RWPE2 (cell line): ENCODE data around the gene KRTAP10-11.

Experiments used
- ATAC-seq: fragments of 200-7000 bp; cut with Tn5 transposase; 3 replicates; pipeline ENCODE4 v1.9.1; 2021; ENCODE audit warnings: low read depth
- DNase-seq: peaks from one replicate; pipeline ENCODE4 v3.0.0-alpha.2; 2020; ENCODE audit warnings: low spot score
- H3K27ac ChIP-seq: fragments of 450-650 bp; 2 replicates; pipeline ENCODE4 v1.5.1; 2017; ENCODE audit warnings: mild to moderate bottlenecking; ENCODE audit not compliant: poor library complexity, severe bottlenecking
- H3K27me3 ChIP-seq: fragments of 250-450 bp; sonication (Bioruptor Pico); 2 replicates; pipeline ENCODE4 v1.5.1; 2021; ENCODE audit warnings: mild to moderate bottlenecking, moderate library complexity; ENCODE audit not compliant: insufficient read depth, poor library complexity, severe bottlenecking
- H3K36me3 ChIP-seq: fragments of 250-450 bp; sonication (Bioruptor Pico); 2 replicates; pipeline ENCODE4 v1.5.1; 2020; ENCODE audit warnings: low read depth, mild to moderate bottlenecking, moderate library complexity
- H3K4me1 ChIP-seq: fragments of 250-450 bp; sonication (Bioruptor Pico); 2 replicates; pipeline ENCODE4 v1.5.1; 2021; ENCODE audit warnings: mild to moderate bottlenecking, moderate library complexity; ENCODE audit not compliant: insufficient read depth, poor library complexity, severe bottlenecking
- H3K4me3 ChIP-seq: fragments of 250-450 bp; sonication (Bioruptor Pico); 2 replicates; pipeline ENCODE4 v1.5.1; 2021; ENCODE audit warnings: mild to moderate bottlenecking, moderate library complexity; ENCODE audit not compliant: severe bottlenecking
- H3K9me3 ChIP-seq: fragments of 250-450 bp; sonication (Bioruptor Pico); 2 replicates; pipeline ENCODE4 v1.5.1; 2021; ENCODE audit warnings: mild to moderate bottlenecking, moderate library complexity; ENCODE audit not compliant: severe bottlenecking
- CTCF ChIP-seq: fragments of 450-650 bp; IDR thresholded peaks from one replicate; pipeline ENCODE4 v1.5.1; 2017; ENCODE audit warnings: mild to moderate bottlenecking, moderate library complexity; ENCODE audit not compliant: poor library complexity, severe bottlenecking

Gene KRTAP10-11

GRCh38 chr21:44643741-44644310 is 2.4 kb upstream of the KRTAP10-11 start:
- Histone ChIP-seq H3K27me3 (no peaks in the 10 kb centered on the region), H3K36me3 (no peaks in the 10 kb centered on the region), H3K4me1 (no peaks in the 10 kb centered on the region), H3K9me3 (no peaks in the 10 kb centered on the region), H3K27ac (no peak overlapping the region), H3K4me3 (no peak overlapping the region)
- no peak for TF ChIP-seq CTCF
- DNase-seq = no peak
- no peak for ATAC-seq

- no peaks in the 10 kb centered on the region for H3K36me3 ChIP-seq
- no peak for ATAC-seq
- H3K27me3 ChIP-seq = no peaks in the 10 kb centered on the region
- H3K27ac ChIP-seq = no peak overlapping the region
- H3K4me3 ChIP-seq = no peak overlapping the region
- no peak for TF ChIP-seq CTCF
- H3K9me3 ChIP-seq = no peaks in the 10 kb centered on the region
- no peak for DNase-seq
- no peaks in the 10 kb centered on the region for H3K4me1 ChIP-seq
Observed at GRCh38 chr21:44644878-44645277, 1.3 kb upstream of the KRTAP10-11 start.

GRCh38 chr21:44647222-44647552 is 973 bp downstream of the KRTAP10-11 start:
- Histone ChIP-seq H3K4me3 (no peak overlapping the region), H3K9me3 (no peaks in the 10 kb centered on the region), H3K27me3 (no peaks in the 10 kb centered on the region), H3K27ac (no peak overlapping the region), H3K36me3 (no peaks in the 10 kb centered on the region), H3K4me1 (no peaks in the 10 kb centered on the region)
- no peak for TF ChIP-seq CTCF
- DNase-seq (no peak), ATAC-seq (no peak)

- DNase-seq = no peak
- Histone ChIP-seq H3K9me3 (no peaks in the 10 kb centered on the region), H3K4me1 (no peaks in the 10 kb centered on the region), H3K27me3 (no peaks in the 10 kb centered on the region), H3K27ac (no peak overlapping the region), H3K4me3 (no peak overlapping the region), H3K36me3 (no peaks in the 10 kb centered on the region)
- no peak for TF ChIP-seq CTCF
- ATAC-seq = no peak
Observed at GRCh38 chr21:44648557-44649311, 2.5 kb downstream of the KRTAP10-11 start.

- H3K36me3 ChIP-seq = no peaks in the 10 kb centered on the region
- H3K27me3 ChIP-seq = peaks cover 6% of the 10 kb centered on the region
- TF ChIP-seq CTCF = no peak
- H3K27ac ChIP-seq = no peak overlapping the region
- ATAC-seq (no peak), DNase-seq (no peak)
- H3K4me1 ChIP-seq = no peaks in the 10 kb centered on the region
- no peaks in the 10 kb centered on the region for H3K9me3 ChIP-seq
- no peak overlapping the region for H3K4me3 ChIP-seq
Observed at GRCh38 chr21:44649521-44650100, 3.4 kb downstream of the KRTAP10-11 start.
